Activated CD8-positive, alpha-beta T cell treated with anti-CD3 and anti-CD28 coated beads for 36 hours (primary cell): ENCODE data around the gene TUNAR. TPM values are rescaled to one million over a fixed set of nuclear protein-coding genes. Genes with fewer than 3 reads are reported as not detected.

ENCODE experiments used
- ATAC-seq: fragments of 200-7000 bp; cut with Tn5 transposase; one replicate; pipeline ENCODE4 v1.10.0; 2021; ENCODE audit warnings: mild to moderate bottlenecking, moderate library complexity
- CTCF ChIA-PET: fragments of 350-600 bp; sonication (Branson Sonifier 250); formaldehyde crosslinking; loops from one replicate; lab custom pipeline; 2021; ENCODE audit warnings: antibody characterized with exemption; lab: Charles Lee
- POLR2A ChIA-PET: fragments of 350-600 bp; sonication (Branson Sonifier 250); formaldehyde crosslinking; loops from one replicate; lab custom pipeline; 2021; ENCODE audit warnings: antibody characterized with exemption; lab: Charles Lee
- DNase-seq: peaks from one replicate; pipeline ENCODE4 v3.0.0-alpha.2; 2020
- H3K27ac Mint-ChIP-seq: one replicate; pipeline ENCODE4 v1.8.0; 2021; ENCODE audit warnings: mild to moderate bottlenecking, mixed read lengths
- H3K27me3 Mint-ChIP-seq: one replicate; pipeline ENCODE4 v1.8.0; 2021; ENCODE audit warnings: mixed read lengths
- H3K36me3 Mint-ChIP-seq: one replicate; pipeline ENCODE4 v1.8.0; 2021; ENCODE audit warnings: low read depth, mixed read lengths
- H3K4me1 Mint-ChIP-seq: one replicate; pipeline ENCODE4 v1.8.0; 2021; ENCODE audit warnings: low read depth, mixed read lengths
- H3K4me3 Mint-ChIP-seq: one replicate; pipeline ENCODE4 v1.8.0; 2021; ENCODE audit warnings: mild to moderate bottlenecking, moderate library complexity, mixed read lengths
- H3K9me3 Mint-ChIP-seq: one replicate; pipeline ENCODE4 v1.8.0; 2021; ENCODE audit warnings: mixed read lengths
- CTCF ChIP-seq: fragments of 200-600 bp; IDR thresholded peaks from one replicate; pipeline ENCODE4 v1.8.0; 2022; ENCODE audit warnings: antibody characterized with exemption, mild to moderate bottlenecking
- intact Hi-C: fragments of 100-400 bp; cut with micrococcal nuclease; formaldehyde crosslinking; loops from one replicate; pipeline ENCODE4 v1.10.0; 2022
- total RNA-seq, 2 experiments: library from RNA; stranded (reverse); gene quantifications; one replicate each; pipeline ENCODE4 v1.2.3, GENCODE V29; 2021

TUNAR gene
- total RNA-seq, 2 experiments from 2014 or later = not detected

- DNase-seq = peak; percentile 10
- peaks cover 14% of the 10 kb centered on the region for H3K27me3 Mint-ChIP-seq
- intact Hi-C loops = no loop called here
Measured at GRCh38 chr14:95935228-95935822, 58.7 kb downstream of the TUNAR start.

GRCh38 chr14:95936041-95936440 is 59.4 kb downstream of the TUNAR start:
- no peaks in the 10 kb centered on the region for H3K4me1 Mint-ChIP-seq
- H3K36me3 Mint-ChIP-seq = no peaks in the 10 kb centered on the region
- ATAC-seq = no peak
- peaks cover 14% of the 10 kb centered on the region for H3K27me3 Mint-ChIP-seq
- no peak for TF ChIP-seq CTCF
- no peak overlapping the region for H3K4me3 Mint-ChIP-seq
- ChIA-PET POLR2A (no interaction called here), CTCF (no interaction called here)
- intact Hi-C loops = no loop called here
- H3K9me3 Mint-ChIP-seq = no peaks in the 10 kb centered on the region
- H3K27ac Mint-ChIP-seq = no peak overlapping the region
- DNase-seq = no peak

More at GRCh38 chr14:95935228-95935822, 58.7 kb downstream of the TUNAR start:
- no peak overlapping the region for H3K27ac Mint-ChIP-seq
- no peaks in the 10 kb centered on the region for H3K9me3 Mint-ChIP-seq
- H3K4me3 Mint-ChIP-seq = no peak overlapping the region
- TF ChIP-seq CTCF = no peak
- no peaks in the 10 kb centered on the region for H3K4me1 Mint-ChIP-seq
- ChIA-PET CTCF (no interaction called here), POLR2A (no interaction called here)
- no peaks in the 10 kb centered on the region for H3K36me3 Mint-ChIP-seq
- ATAC-seq = no peak

GRCh38 chr14:95939335-95939734 is 62.7 kb downstream of the TUNAR start:
- no peaks in the 10 kb centered on the region for H3K36me3 Mint-ChIP-seq
- H3K4me1 Mint-ChIP-seq = no peaks in the 10 kb centered on the region
- DNase-seq = no peak
- no peak for ATAC-seq
- ChIA-PET CTCF (interaction anchor here (1.7 kb wide), 1 partner anchor 62 kb away, joined by 3 read pairs; no protein-coding TSS in a partner anchor), POLR2A (no interaction called here)
- TF ChIP-seq CTCF = no peak
- H3K27me3 Mint-ChIP-seq = peaks cover 10% of the 10 kb centered on the region
- H3K9me3 Mint-ChIP-seq = peaks cover 3% of the 10 kb centered on the region
- H3K27ac Mint-ChIP-seq = no peak overlapping the region
- no peak overlapping the region for H3K4me3 Mint-ChIP-seq
- intact Hi-C loops = no loop called here

- Mint-ChIP-seq H3K36me3 (no peaks in the 10 kb centered on the region), H3K9me3 (peaks cover 3% of the 10 kb centered on the region), H3K27ac (no peak overlapping the region), H3K27me3 (peaks cover 14% of the 10 kb centered on the region), H3K4me1 (no peaks in the 10 kb centered on the region), H3K4me3 (no peak overlapping the region)
- no peak for ATAC-seq
- POLR2A ChIA-PET = no interaction called here
- DNase-seq = no peak
- TF ChIP-seq CTCF = no peak
- intact Hi-C loops = no loop called here
- CTCF ChIA-PET = no interaction called here
Measured at GRCh38 chr14:95941897-95942296, 65.3 kb downstream of the TUNAR start.

GRCh38 chr14:95943699-95944098 is 67.1 kb downstream of the TUNAR start:
- peaks cover 3% of the 10 kb centered on the region for H3K9me3 Mint-ChIP-seq
- no peak overlapping the region for H3K4me3 Mint-ChIP-seq
- H3K27me3 Mint-ChIP-seq = peaks cover 18% of the 10 kb centered on the region
- TF ChIP-seq CTCF = no peak
- POLR2A ChIA-PET = no interaction called here
- ATAC-seq (no peak), DNase-seq (no peak)
- intact Hi-C loops = no loop called here
- H3K36me3 Mint-ChIP-seq = no peaks in the 10 kb centered on the region
- H3K4me1 Mint-ChIP-seq = no peaks in the 10 kb centered on the region
- CTCF ChIA-PET = no interaction called here
- H3K27ac Mint-ChIP-seq = no peak overlapping the region
